AG09309 (cell line): ENCODE measurements around the gene ATG9B.

Source experiments
- DNase-seq: peaks from one replicate; pipeline ENCODE4 v3.0.0-alpha.2; 2010; ENCODE audit warnings: low read depth
- H3K4me3 ChIP-seq: 2 replicates; pipeline ENCODE4 v1.5.1; 2011; ENCODE audit warnings: mild to moderate bottlenecking, low read depth, low read length, moderate library complexity; ENCODE audit not compliant: control insufficient read depth
- CTCF ChIP-seq: IDR thresholded peaks from 2 replicates; pipeline ENCODE4 v1.5.1; 2011; ENCODE audit warnings: mild to moderate bottlenecking, low read depth, low read length, inconsistent platforms; ENCODE audit not compliant: insufficient read depth, control insufficient read depth; ENCODE audit errors: missing control alignments

ATG9B gene

GRCh38 chr7:151051108-151051507 lies 26.8 kb upstream of the ATG9B start:
- no peak overlapping the region for H3K4me3 ChIP-seq
- TF ChIP-seq CTCF: no peak
- no peak for DNase-seq

GRCh38 chr7:151048911-151049463 lies 24.7 kb upstream of the ATG9B start:
- no peak overlapping the region for H3K4me3 ChIP-seq
- no peak for TF ChIP-seq CTCF
- DNase-seq: no peak

- no peak for DNase-seq
- no peak for TF ChIP-seq CTCF
- H3K4me3 ChIP-seq: no peak within 1 kb of the TSS
Observed at GRCh38 chr7:151047976-151048815, 23.9 kb upstream of the ATG9B start, which contains the start of gene ASIC3. Gene ASIC3 (plus strand): TSS chr7:151048531. CDS start chr7:151048886, 355 bp downstream.

GRCh38 chr7:151046603-151047573 lies 22.6 kb upstream of the ATG9B start:
- no peak for TF ChIP-seq CTCF
- DNase-seq: no peak
- H3K4me3 ChIP-seq: no peak overlapping the region

- TF ChIP-seq CTCF: no peak
- no peak overlapping the region for H3K4me3 ChIP-seq
- no peak for DNase-seq
Observed at GRCh38 chr7:151045967-151046366, 21.7 kb upstream of the ATG9B start.

- TF ChIP-seq CTCF: no peak
- no peak overlapping the region for H3K4me3 ChIP-seq
- DNase-seq: no peak
Observed at GRCh38 chr7:151045262-151045661, 21.0 kb upstream of the ATG9B start.
